ENCODE measurements around the gene PERP.
"Not testable (repeated sequence)": the region's sequence is repeated elsewhere in the genome, so short reads cannot be mapped to it uniquely, and the experiment has no call there.

Gene PERP

DNA sequence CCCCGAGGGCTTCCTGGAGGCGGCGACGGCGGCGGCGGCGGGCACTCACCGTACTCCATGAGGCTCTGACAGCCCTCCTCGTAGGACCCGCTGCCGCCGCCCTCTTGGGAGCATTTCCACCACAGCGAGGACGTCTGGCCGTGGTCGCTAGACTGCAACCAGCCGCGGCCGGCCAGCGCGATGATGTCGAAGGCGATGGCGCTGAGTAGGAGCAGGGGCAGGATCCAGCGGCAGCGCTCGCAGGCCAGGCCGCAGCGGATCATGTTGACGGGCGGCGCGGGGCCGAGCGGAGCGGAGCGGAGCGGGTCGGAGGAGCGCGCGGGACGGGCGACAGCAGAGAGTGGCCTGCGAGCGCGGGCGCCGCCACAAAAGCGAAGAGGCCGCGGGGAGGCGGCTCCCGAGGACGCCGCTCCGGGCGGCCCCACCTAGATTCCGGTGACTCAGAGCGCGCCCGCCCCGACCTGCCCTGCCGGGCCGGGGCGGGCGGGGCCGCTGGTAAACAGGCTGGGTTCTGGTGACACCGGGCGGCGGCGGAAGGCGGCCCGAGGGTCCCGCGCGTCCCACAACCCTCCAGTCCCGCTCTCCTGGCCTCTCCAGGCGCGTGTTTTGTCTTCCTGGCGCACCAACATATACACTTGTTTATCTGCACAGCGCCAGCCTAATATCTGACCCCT is at the start of gene PERP:
TSS of gene PERP (minus strand) at position 342 of the 674 bp plus-strand sequence. CDS start at position 263, 79 bp downstream.
- no peak for FAIRE-seq
- DNase-seq (ENCODE audit: insufficient read length, low spot score): peak; percentile 59
- peak; percentile 38; the same call in 1 of the 2 replicates for TF ChIP-seq POLR2A (IDR thresholded peaks at IDR 0.05; ENCODE audit: low read depth, low read length)

DNA sequence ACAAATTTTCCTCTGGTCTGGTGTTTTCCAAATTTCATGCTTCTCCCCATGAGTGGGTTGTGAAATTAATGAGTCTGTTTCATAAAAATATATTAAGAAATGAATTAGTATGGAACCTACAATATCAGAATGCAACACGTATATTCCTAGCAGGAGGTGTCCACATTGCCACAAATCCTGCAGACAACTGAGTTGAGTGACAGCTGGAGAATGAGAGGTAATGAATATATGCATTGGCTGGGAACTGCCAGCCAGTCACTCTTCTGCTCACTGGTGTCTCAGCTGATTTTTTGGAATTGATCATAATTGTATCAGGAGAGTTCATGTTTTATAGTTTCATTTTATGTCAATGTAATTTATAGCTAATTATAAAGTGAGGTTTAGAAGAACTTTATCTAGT is 48.2 kb upstream of the PERP start:
- FAIRE-seq: no peak
- no peak for DNase-seq (ENCODE audit: insufficient read length, low spot score)
- TF ChIP-seq POLR2A (IDR thresholded peaks at IDR 0.05; ENCODE audit: low read depth, low read length): no peak

DNA sequence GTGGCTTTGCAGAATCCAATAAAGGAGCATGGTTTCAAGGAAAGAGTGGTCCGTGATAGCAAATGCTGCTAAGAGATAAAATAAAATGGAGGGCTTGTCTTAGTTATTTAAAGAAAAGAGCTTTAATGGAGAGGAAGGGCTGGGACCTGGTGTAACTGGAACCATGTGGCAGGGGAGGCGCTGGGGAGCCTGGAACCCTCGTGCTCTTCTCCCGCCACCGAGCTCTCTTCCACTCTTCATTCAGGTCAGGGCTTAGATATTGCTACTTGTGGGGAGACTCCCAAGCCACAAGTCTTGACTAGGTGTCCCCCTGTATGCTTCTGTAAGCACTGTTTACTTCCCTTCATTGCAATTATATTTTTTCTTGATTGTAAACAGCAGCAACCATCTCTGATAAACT is 39.3 kb upstream of the PERP start:
- no peak for DNase-seq (ENCODE audit: insufficient read length, low spot score)
- FAIRE-seq: no peak
- TF ChIP-seq POLR2A (IDR thresholded peaks at IDR 0.05; ENCODE audit: low read depth, low read length): no peak

DNA sequence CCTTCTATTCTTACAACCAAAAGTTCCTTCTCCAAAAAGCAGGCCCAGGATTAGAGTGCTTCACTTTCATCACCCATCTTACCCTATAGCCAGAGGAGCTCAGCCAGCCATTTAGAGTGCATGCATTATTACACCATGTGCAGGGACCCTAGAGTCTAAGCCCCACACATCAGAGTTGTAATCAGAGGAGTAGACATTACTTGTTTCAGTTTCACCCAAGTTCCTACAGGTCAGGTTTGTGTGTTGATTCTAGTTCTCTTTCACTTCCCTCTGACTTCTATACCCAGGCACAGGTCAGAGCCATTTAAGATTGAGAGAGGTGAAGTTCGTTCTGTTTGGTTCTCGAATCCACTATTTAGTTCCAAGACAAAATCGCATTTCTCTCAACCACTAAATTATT is 38.2 kb upstream of the PERP start:
- no peak for TF ChIP-seq POLR2A (IDR thresholded peaks at IDR 0.05; ENCODE audit: low read depth, low read length)
- DNase-seq (ENCODE audit: insufficient read length, low spot score) (no peak), FAIRE-seq (no peak)

DNA sequence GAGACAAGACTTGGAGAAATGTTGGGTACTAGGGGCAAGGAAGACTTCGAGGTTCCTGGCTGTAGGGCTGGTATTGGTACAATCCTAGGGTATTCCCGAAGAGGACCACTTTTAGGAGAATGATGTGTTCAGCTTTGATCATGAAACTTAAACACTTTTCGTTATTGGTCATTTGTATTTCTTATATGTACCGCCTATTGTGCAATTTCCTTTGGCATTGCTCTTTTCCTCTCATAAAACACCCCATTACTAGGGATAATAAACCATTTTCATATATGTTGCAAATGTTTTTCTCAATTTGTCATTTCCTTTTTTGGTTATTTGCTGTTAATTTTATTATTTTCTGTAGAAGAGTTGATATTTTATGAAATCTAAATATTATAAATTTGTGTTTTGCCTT is 35.6 kb upstream of the PERP start:
- no peak for FAIRE-seq
- TF ChIP-seq POLR2A (IDR thresholded peaks at IDR 0.05; ENCODE audit: low read depth, low read length): no peak
- DNase-seq (ENCODE audit: insufficient read length, low spot score): no peak

DNA sequence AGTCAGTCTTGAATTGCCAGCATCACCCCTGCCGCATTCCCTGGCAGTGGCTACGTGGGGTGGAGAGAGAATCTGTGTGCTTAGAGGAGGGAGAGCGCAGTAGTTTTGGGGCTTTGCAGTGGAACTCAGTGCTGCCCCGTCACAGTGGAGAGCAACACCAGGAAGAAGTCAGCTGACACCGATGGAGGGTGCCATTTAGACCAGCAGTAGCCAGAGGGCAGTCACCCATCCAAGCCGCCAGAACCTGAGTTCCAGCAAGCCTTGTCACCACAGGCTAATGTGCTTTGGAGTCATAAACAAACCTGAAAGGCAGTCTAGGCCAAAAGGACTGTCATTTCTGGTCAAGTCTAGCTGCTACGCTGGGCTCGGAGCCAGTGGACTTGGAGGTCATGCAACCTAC is 22.0 kb upstream of the PERP start:
- DNase-seq (ENCODE audit: insufficient read length, low spot score): no peak
- no peak for TF ChIP-seq POLR2A (IDR thresholded peaks at IDR 0.05; ENCODE audit: low read depth, low read length)
- no peak for FAIRE-seq

DNA sequence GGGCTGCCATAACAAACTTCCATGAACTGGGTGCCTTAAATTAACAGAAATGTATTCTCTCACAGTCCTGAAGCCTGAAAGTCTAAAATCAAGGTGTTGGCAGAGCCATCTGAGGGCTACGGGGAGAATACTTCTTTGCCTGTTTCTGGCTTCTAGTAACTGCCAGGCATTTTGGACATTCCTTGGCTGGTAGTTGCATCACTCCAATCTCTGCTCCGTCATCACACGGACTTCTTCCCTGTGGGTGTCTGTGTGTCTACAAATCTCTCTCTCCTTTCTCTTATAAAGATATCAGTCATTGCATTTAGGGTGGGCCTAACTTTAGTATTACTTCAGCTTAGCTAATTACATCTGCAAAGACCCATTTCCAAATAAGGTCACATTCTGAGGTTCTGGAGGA is 20.9 kb upstream of the PERP start:
- no peak for TF ChIP-seq POLR2A (IDR thresholded peaks at IDR 0.05; ENCODE audit: low read depth, low read length)
- FAIRE-seq (no peak), DNase-seq (ENCODE audit: insufficient read length, low spot score) (no peak)

DNA sequence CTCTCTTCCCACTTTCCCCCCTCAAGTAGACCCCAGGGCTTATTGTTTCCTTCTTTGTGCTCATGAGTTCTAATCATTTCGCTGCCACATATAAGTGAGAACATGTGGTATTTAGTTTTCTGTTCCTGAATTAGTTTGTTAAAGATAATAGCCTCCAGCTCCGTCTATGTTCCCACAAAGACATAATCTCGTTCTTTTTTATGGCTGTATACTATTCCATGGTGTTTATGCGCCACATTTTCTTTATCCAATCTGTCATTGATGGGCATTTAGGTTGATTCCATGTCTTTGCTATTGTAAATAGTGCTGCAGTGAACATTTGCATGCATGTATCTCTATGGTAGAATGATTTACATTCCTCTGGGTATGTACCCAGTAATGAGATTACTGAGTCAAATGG is 16.9 kb upstream of the PERP start:
- FAIRE-seq (no peak), DNase-seq (ENCODE audit: insufficient read length, low spot score) (no peak)
- no peak for TF ChIP-seq POLR2A (IDR thresholded peaks at IDR 0.05; ENCODE audit: low read depth, low read length)

DNA sequence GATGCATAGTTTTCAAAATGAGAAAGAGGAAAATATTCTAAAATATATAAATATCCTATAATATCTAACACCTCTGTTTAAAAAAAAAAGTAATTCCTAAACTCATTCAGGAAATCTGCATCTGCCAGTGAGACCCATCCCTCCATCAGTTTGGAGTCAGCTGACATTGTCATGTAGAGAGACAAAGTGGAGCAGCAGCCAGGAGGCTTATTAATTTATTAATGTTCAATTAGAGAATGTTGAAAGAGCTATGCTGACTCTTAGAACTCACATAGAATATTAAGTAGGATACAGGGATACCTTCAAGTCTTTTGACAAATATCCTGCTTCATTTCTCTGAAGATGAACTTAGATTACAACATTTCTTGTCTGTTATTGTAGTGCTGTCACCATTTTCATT is 12.8 kb upstream of the PERP start:
- DNase-seq (ENCODE audit: insufficient read length, low spot score): no peak
- TF ChIP-seq POLR2A (IDR thresholded peaks at IDR 0.05; ENCODE audit: low read depth, low read length): no peak
- no peak for FAIRE-seq

DNA sequence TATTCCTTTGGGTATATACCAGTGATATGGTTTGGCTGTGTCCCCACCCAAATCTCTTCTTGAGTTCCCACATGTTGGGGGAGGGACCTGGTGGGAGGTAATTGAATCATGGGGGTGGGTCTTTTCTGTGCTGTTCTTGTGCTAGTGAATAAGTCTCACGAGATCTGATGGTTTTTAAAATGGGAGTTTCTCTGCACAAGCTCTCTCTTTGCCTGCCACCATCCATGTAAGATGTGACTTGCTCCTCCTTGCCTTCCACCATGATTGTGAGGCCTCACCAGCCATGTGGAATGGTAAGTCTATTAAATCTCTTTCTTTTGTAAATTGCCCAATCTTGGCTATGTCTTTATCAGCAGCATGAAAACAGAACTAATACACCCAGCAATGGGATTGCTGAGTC is 12.0 kb upstream of the PERP start:
- not testable (repeated sequence) for FAIRE-seq; DNase-seq (ENCODE audit: insufficient read length, low spot score)

DNA sequence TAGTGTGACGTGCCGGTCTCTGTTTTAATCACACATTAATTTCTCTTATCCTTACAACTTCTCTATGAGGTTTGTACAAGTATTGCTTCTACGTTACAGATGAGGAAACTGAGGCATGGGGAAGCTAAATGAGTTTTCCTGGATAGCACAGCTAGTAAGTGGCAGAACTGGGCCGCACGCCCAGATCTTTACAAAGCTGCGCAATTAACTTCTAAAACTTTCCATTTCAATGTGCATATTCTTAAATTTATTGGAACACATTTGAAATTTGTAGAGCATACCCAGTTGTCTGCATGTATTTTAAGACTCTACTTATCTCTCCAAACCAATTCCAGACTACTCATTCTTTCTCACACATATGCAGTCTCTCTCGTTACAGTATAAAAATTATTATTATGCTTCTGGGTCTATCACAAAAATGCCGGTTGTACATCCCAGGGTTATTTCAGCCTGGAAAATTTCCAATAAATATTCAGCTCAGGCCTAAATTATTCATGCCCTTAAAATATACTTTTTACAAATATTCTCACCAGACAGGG is 10.2 kb upstream of the PERP start:
- FAIRE-seq: no peak

DNA sequence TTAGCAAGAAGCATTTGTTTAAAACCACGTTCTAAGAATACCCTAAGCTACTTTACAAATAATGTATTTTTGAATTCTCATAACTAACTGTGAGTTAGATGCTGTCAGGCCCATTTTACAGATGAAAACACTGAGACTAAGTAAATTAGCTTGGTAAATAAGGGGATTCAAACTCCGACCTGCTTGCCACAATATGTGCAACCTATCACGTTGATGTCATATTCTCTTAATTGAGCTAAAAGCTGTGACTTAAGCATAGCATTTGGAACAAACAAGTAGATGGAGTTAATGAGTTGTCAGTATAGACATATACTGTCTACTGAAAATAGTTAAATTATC is 9.4 kb upstream of the PERP start:
- TF ChIP-seq POLR2A (IDR thresholded peaks at IDR 0.05; ENCODE audit: low read depth, low read length): no peak

More for the DNA sequence above, 10.2 kb upstream of the PERP start:
- no peak for DNase-seq (ENCODE audit: insufficient read length, low spot score)
- TF ChIP-seq POLR2A (IDR thresholded peaks at IDR 0.05; ENCODE audit: low read depth, low read length): no peak

DNA sequence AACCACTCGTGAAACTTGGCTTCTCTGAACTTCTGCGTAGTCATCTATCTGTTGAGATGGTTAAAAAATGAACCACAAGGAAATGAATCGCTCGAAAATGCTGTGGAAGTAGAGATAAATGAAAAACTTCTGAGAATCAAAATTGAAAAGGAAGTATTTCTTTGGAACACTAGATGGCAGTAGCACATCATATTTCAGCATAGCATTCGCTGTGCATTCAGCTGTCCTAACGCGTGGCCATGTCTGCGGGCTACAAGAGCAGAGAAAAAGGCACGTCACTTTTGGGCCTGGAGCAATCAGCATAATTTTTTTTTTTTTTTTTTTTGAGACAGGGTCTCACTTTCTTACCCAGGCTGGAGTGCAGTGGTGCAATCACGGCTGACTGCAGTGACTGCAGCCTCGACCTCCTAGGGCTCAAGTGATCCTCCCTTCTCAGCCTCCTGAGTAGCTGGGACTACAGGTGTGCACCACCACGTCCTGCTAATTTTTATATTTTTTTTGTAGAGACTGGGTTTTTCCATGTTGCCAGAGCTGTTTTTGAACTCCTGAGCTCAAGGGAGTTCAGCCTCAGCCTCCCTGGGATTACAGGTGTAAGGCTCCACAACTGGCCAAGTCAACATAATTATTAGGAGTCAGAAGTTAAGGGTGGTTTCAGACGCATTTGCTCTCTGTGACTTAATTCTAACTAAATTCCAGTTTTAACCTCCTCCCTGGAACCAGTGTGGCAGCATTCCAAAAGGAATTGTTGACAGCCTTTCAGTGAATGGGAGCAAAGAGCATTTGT is 8.8 kb upstream of the PERP start:
- peak; percentile 27 for FAIRE-seq
- DNase-seq (ENCODE audit: insufficient read length, low spot score): peak; percentile 21
- no peak for TF ChIP-seq POLR2A (IDR thresholded peaks at IDR 0.05; ENCODE audit: low read depth, low read length)

More for the DNA sequence above, 9.4 kb upstream of the PERP start:
- no peak for FAIRE-seq
- DNase-seq (ENCODE audit: insufficient read length, low spot score): no peak

DNA sequence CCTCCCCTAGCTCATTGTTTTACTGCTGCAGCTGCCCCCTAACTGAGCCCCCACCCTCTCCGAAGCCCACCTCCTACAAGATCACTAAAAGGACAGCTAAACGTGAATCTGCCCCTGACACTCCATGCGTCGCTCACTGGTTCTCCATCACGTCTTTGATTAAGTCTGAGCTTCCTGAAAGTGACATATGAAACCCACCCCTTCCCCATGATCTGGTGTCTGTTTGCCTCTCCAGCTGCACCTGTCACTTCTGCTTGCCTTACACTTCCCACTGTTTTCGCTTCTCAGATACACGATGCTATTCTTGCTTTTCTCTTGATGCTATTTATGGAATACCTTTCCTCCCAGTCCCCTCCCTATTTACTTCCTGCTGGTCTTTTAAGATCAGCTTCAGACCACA is 8.0 kb upstream of the PERP start:
- DNase-seq (ENCODE audit: insufficient read length, low spot score) (no peak), FAIRE-seq (no peak)
- TF ChIP-seq POLR2A (IDR thresholded peaks at IDR 0.05; ENCODE audit: low read depth, low read length): no peak
